Right kidney (tissue), 9 donors: ENCODE results near the gene CDC42EP1.
"Not testable (repeated sequence)": the region's sequence is repeated elsewhere in the genome, so short reads cannot be mapped to it uniquely, and the experiment has no call there.

Experiments used
- DNase-seq: peaks from one replicate; pipeline ENCODE4 v3.0.0-alpha.2; 2016
- long read RNA-seq, 8 donors: transcript quantifications; one replicate each; lab custom pipeline, GENCODE V29; 2026

Gene CDC42EP1
- long read RNA-seq, donor 1, transcript CDC42EP1-201 (3 exons, 2,181 nt) = major isoform, 26 of 105 reads
- long read RNA-seq, donor 1, partial matches to known transcripts = 79 of 105 reads
- long read RNA-seq, donor 1, other reads (novel, unspliced or antisense) = 0 of 105 reads
- long read RNA-seq, donor 2, transcript CDC42EP1-201 (3 exons, 2,181 nt) = major isoform, 18 of 58 reads
- long read RNA-seq, donor 2, partial matches to known transcripts = 40 of 58 reads
- long read RNA-seq, donor 2, other reads (novel, unspliced or antisense) = 0 of 58 reads
- long read RNA-seq, donor 3, transcript CDC42EP1-201 (3 exons, 2,181 nt) = major isoform, 15 of 45 reads
- long read RNA-seq, donor 3, partial matches to known transcripts = 30 of 45 reads
- long read RNA-seq, donor 3, other reads (novel, unspliced or antisense) = 0 of 45 reads
- long read RNA-seq, donor 4, transcript CDC42EP1-201 (3 exons, 2,181 nt) = major isoform, 14 of 88 reads
- long read RNA-seq, donor 4, partial matches to known transcripts = 73 of 88 reads
- long read RNA-seq, donor 4, other reads (novel, unspliced or antisense) = 0 of 88 reads
- long read RNA-seq, donor 5, transcript CDC42EP1-201 (3 exons, 2,181 nt) = major isoform, 52 of 111 reads
- long read RNA-seq, donor 5, partial matches to known transcripts = 59 of 111 reads
- long read RNA-seq, donor 5, other reads (novel, unspliced or antisense) = 0 of 111 reads
- long read RNA-seq, donor 6, transcript CDC42EP1-201 (3 exons, 2,181 nt) = major isoform, 21 of 151 reads
- long read RNA-seq, donor 6, partial matches to known transcripts = 130 of 151 reads
- long read RNA-seq, donor 6, other reads (novel, unspliced or antisense) = 0 of 151 reads
- long read RNA-seq, donor 7, transcript CDC42EP1-201 (3 exons, 2,181 nt) = major isoform, 41 of 166 reads
- long read RNA-seq, donor 7, partial matches to known transcripts = 123 of 166 reads
- long read RNA-seq, donor 7, other reads (novel, unspliced or antisense) = 0 of 166 reads
- long read RNA-seq, donor 8, transcript CDC42EP1-201 (3 exons, 2,181 nt) = major isoform, 32 of 103 reads
- long read RNA-seq, donor 8, partial matches to known transcripts = 71 of 103 reads
- long read RNA-seq, donor 8, other reads (novel, unspliced or antisense) = 0 of 103 reads

GRCh38 chr22:37559901-37560607 is at the start of gene CDC42EP1:
Gene CDC42EP1, plus strand, starts transcription at chr22:37560480. Its CDS starts 5,870 bp downstream, at chr22:37566350.
- peak; percentile 83 for DNase-seq

GRCh38 chr22:37511395-37512104 is 48.7 kb upstream of the CDC42EP1 start:
- no peak for DNase-seq

GRCh38 chr22:37514526-37515051 is 45.7 kb upstream of the CDC42EP1 start:
- DNase-seq = no peak

- DNase-seq = no peak
These were observed 44.4 kb upstream of the CDC42EP1 start for GRCh38 chr22:37515901-37516300.

GRCh38 chr22:37516456-37516855 is 43.8 kb upstream of the CDC42EP1 start:
- DNase-seq = no peak

GRCh38 chr22:37517826-37518450 is 42.3 kb upstream of the CDC42EP1 start:
- no peak for DNase-seq

GRCh38 chr22:37518509-37519267 is 41.6 kb upstream of the CDC42EP1 start:
- DNase-seq = peak; percentile 78

- peak; percentile 66 for DNase-seq
These were observed 40.7 kb upstream of the CDC42EP1 start, which contains the start of gene CARD10 for GRCh38 chr22:37519268-37520195. Gene CARD10, minus strand, starts transcription at chr22:37519415. Its CDS starts 215 bp downstream, at chr22:37519200.

GRCh38 chr22:37520776-37521191 is 39.5 kb upstream of the CDC42EP1 start:
- DNase-seq = no peak

- no peak for DNase-seq
These were observed 39.0 kb upstream of the CDC42EP1 start for GRCh38 chr22:37521236-37521739.

GRCh38 chr22:37522482-37522881 is 37.8 kb upstream of the CDC42EP1 start:
- no peak for DNase-seq

- DNase-seq = no peak
These were observed 35.1 kb upstream of the CDC42EP1 start for GRCh38 chr22:37525073-37525745.

GRCh38 chr22:37525746-37526350 is 34.4 kb upstream of the CDC42EP1 start:
- no peak for DNase-seq

GRCh38 chr22:37526376-37526775 is 33.9 kb upstream of the CDC42EP1 start:
- no peak for DNase-seq

- not testable (repeated sequence) for DNase-seq
These were observed 33.1 kb upstream of the CDC42EP1 start for GRCh38 chr22:37527081-37527752.

- DNase-seq = not testable (repeated sequence)
These were observed 32.3 kb upstream of the CDC42EP1 start for GRCh38 chr22:37527952-37528351.
